ENCODE data around the gene DXO. TPM values are rescaled to one million over a fixed set of nuclear protein-coding genes. Genes with fewer than 3 reads are reported as not detected.

The DXO gene
- total and polyA plus RNA-seq, 2 of the 13 experiments (the other 11 are each of a cell fraction or from before 2014, with no cell fraction given), result 18.6 to 26.2 TPM

- TF ChIP-seq HOXA9 (CRISPR knock-in tag; IDR thresholded peaks at IDR 0.05; ENCODE audit: borderline replicate concordance) (no peak), RFX1 (IDR thresholded peaks at IDR 0.05) (no peak), ZNF18 (CRISPR knock-in tag; IDR thresholded peaks at IDR 0.05; ENCODE audit: insufficient replicate concordance) (peak; percentile 73), THAP7 (CRISPR knock-in tag; IDR thresholded peaks at IDR 0.05) (no peak), MYPOP (CRISPR knock-in tag; IDR thresholded peaks at IDR 0.05) (peak; percentile 87), ZNF136 (CRISPR knock-in tag; IDR thresholded peaks at IDR 0.05; ENCODE audit: low read depth) (peak; percentile 95), GMEB1 (CRISPR knock-in tag; IDR thresholded peaks at IDR 0.05; ENCODE audit: borderline replicate concordance) (peak; percentile 62; the same call in 1 of the 2 replicates), KAT2B (IDR thresholded peaks at IDR 0.05; ENCODE audit: borderline replicate concordance, low read depth, low read length) (no peak), DPF2 (CRISPR knock-in tag; IDR thresholded peaks at IDR 0.05; ENCODE audit: borderline replicate concordance, low read depth) (peak; percentile 76), ZNF629 (CRISPR knock-in tag; conservative IDR thresholded peaks at IDR 0.05) (peak; percentile 35; the same call in 1 of the 2 replicates), ZBTB7A (CRISPR knock-in tag; IDR thresholded peaks at IDR 0.05) (no peak; the same call in 1 of the 2 replicates), ZBTB39 (CRISPR knock-in tag; IDR thresholded peaks at IDR 0.05) (peak; percentile 4; the same call in 1 of the 2 replicates), ZNF367 (CRISPR knock-in tag; IDR thresholded peaks at IDR 0.05; ENCODE audit: borderline replicate concordance) (no peak), ZNF746 (CRISPR knock-in tag; IDR thresholded peaks at IDR 0.05) (peak; percentile 88; the same call in 1 of the 2 replicates), CREBL2 (CRISPR knock-in tag; IDR thresholded peaks at IDR 0.05; ENCODE audit: borderline replicate concordance) (peak; percentile 30; the same call in 1 of the 2 replicates), ZNF512 (CRISPR knock-in tag; IDR thresholded peaks at IDR 0.05) (no peak)
Observed at GRCh38 chr6:31945507-31946369, 26.2 kb downstream of the DXO start, which contains the start of gene CFB (continued).

Measured in HepG2 (cell line).